CD4-positive, alpha-beta T cell treated with Interleukin-4 for 1 hour (primary cell): ENCODE data around the gene P2RY8.
"Not testable (repeated sequence)": the region's sequence is repeated elsewhere in the genome, so short reads cannot be mapped to it uniquely, and the experiment has no call there.

Experiments used
- DNase-seq, 2 donors: peaks; one replicate each; pipeline ENCODE4 v3.0.0-alpha.2; 2020 to 2022

P2RY8 gene

DNA sequence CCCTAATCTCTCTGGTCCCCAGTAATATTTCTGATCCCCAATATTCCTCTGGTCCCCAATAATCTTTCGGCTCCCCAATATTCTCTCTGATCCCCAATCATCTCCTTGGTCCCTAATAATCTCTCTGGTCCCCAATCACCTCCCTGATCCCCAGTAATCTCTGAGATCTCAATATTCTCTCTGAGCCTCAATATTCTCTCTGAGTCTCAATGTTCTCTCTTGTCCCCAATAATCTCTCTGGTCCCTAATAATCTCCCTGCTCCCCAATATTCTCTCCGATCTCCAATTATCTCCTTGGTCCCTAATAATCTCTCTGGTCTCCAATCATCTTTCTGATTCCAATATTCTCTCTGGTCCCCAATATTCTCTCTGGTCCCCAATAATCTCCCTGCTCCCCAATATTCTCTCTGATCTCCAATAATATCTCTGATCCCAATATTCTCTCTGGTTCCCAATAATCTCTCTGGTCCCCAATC is 17.9 kb downstream of the P2RY8 start:
- DNase-seq = no peak

GRCh38 chrX:1518512-1518911 is 18.5 kb downstream of the P2RY8 start:
- DNase-seq = no peak

GRCh38 chrX:1516596-1517104 is 20.3 kb downstream of the P2RY8 start:
- DNase-seq = no peak

GRCh38 chrX:1511829-1512228 is 25.2 kb downstream of the P2RY8 start:
- DNase-seq = no peak

GRCh38 chrX:1511150-1511549 is 25.8 kb downstream of the P2RY8 start:
- DNase-seq = no peak

DNA sequence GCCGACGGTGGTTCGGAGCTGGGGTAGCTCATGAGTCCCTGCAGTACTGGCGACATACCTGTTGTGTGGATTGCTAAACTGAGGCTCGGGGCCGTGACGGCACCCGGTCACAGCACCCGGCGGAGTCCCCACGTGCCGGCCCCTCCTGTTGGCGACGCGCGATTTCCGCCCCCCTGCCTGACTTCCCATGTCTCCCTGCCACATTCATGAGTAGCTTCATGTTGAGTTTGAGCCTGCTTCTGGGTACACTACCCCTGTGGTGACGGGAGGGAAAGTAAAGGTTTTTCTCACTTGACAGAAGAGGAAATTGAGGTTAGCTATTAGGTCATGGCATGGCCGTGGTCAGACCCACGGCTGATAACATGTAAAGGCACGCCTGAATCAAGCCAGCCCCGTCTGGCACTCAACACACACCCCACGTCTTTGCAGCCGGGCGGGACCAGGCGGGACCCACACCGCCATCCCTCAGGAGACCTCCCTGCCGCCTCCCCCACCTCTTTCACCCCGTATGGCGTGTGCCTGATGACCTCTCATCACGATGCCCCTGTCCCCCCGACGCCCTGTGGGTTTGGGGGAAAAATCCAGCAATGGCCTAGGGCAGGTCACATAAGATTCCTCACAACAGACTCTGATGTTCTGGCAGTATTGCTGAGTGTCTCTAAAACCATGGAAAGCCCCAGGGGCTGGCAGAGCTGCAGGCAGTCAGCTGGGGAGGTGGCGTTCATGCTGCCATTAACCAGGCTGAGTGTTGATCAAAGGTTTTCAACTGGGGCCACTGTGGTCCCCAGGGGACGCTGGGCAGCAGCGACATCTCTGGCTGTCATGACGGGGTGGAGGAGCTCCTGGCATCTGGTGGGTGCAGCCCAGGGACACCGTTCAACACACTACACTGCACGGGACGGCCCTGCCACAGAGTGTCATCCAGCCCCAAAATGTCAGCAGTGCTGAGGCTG is 29.2 kb downstream of the P2RY8 start:
- DNase-seq = peak; percentile 70 to 72

DNA sequence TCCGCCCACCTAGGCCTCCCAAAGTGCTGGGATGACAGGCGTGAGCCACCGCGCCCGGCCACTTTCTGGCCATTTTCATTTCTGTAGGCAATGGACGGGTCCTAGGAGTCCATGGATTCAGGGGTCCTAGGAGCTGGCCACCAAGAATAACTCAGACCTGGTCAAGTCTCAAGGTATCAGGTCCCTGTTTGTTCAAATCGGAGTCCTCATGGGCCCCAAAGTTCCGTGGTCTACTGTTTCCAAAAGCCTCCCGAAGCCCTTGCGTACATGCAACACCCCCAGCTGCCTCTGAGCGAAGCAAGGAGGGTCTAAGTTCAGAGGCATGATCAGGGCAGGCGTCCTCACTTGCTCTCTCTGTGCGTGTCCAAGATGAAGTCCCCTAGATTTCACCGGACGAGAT is 30.1 kb downstream of the P2RY8 start:
- DNase-seq = no peak

DNA sequence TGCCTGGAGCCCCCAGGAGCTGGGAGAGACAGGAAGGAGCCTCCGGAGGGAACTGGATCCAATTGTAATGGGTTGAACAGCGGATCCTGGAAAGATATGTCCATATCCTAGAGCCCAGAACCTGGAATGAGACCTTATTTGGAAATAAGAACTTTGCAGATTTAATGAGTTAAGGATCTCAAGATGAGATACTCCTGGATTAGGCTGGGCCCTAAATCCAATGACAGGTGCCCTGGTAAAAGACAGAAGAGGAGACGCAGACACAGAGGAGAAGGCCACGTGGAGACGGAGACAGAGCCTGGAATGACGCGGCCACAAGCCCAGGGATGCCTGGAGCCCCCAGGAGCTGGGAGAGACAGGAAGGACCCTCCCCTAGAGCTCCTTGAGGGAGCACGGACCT is 34.1 kb downstream of the P2RY8 start:
- DNase-seq = no peak

GRCh38 chrX:1502241-1502640 is 34.7 kb downstream of the P2RY8 start:
- peak in 1 of 2 donors; percentile 87 for DNase-seq

DNA sequence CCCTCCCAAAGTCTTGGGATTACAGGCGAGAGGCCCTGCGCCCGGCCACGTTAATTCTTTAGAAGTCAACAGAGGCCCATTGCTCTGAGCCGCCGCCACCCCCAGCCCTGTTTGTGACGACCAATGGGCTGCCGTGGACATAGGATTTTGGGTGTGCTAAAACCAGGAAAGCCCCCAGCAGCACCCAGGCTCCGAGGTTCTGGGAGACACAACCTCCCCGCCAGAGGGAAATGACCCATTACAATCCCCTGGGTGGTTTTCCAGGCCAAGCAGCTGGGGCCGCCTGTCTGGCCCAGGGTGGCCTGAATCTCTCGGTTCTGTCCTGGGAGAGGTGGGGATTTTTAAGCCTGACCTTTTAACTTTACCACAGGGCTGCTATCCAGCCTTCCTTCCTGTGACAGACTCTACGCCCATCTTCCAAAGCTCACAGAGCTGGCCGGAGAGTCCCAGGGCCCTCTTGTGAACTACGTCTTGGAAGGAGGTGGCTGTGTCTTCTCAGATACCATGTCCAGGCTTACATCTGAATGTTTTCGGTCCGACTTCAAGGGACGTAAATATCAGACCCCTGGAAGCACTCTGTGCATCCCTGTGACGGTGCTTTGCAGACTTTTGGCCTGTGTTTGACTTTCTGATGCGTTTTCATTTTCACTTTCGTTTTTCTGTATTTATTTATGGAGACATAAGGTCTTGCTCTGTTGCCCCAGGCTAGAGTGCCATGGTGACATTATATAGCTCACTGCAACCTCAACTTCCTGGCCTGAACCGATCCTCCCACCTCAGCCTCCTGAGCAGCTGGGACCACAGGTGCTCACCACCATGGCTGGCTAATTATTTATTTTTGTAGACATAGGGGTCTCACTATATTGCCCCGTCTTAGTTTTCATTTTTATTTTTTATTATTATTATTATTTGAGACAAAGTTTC is 36.0 kb downstream of the P2RY8 start:
- DNase-seq = peak; percentile 62 to 68

DNA sequence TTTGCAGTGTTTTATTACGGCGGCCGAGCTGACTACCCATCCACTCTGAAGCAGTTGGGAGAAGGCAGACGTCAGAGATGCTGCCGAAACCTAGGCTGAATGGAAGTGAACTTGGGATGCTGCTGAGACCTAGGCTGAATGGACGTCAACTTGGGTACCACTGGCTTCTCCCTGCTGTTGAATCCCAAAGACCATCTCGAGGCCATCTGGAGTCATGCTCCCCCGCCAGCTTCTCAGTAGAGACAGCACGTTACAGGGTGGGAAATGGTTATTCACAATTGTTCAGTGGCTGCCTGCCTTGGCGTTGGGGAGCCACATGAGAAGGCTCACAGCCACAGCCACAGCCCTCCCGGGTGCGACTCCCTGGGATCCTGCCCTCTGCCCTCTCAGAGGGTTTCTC is 40.9 kb downstream of the P2RY8 start:
- DNase-seq = peak in 1 of 2 donors; percentile 10

- DNase-seq = peak in 1 of 2 donors; percentile 62
These were observed 43.0 kb downstream of the P2RY8 start for GRCh38 chrX:1493877-1494510.

- no peak for DNase-seq
These were observed 43.6 kb downstream of the P2RY8 start for GRCh38 chrX:1493412-1493811.

GRCh38 chrX:1492421-1493012 is 44.5 kb downstream of the P2RY8 start:
- peak in 1 of 2 donors; percentile 10 for DNase-seq

- DNase-seq = peak; percentile 70 to 75
These were observed 45.1 kb downstream of the P2RY8 start for GRCh38 chrX:1491851-1492349.

DNA sequence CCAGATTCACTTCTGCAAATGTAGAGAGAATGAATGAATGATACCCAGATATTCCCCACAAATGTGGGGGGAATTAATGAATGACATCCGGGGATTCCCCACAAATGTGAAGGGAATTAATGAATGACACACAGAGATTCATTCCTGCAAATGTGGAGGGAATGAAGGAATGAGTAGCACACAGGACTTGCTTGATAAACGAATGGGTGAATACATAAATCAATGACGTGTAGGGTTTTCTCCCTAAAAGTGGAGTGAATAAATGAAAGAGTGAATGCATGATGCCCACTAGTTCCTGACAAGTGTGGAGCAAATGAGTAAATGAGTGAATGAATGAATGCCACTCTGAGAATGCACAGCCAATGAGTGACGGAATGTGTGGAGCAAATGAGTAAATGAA is 45.7 kb downstream of the P2RY8 start:
- DNase-seq = not testable (repeated sequence)

- DNase-seq = not testable (repeated sequence)
These were observed 46.3 kb downstream of the P2RY8 start for GRCh38 chrX:1490723-1491122.

GRCh38 chrX:1489354-1489753 is 47.6 kb downstream of the P2RY8 start:
- not testable (repeated sequence) for DNase-seq

GRCh38 chrX:1488745-1489144 is 48.2 kb downstream of the P2RY8 start:
- no peak for DNase-seq

GRCh38 chrX:1488141-1488540 is 48.8 kb downstream of the P2RY8 start:
- no peak for DNase-seq

DNA sequence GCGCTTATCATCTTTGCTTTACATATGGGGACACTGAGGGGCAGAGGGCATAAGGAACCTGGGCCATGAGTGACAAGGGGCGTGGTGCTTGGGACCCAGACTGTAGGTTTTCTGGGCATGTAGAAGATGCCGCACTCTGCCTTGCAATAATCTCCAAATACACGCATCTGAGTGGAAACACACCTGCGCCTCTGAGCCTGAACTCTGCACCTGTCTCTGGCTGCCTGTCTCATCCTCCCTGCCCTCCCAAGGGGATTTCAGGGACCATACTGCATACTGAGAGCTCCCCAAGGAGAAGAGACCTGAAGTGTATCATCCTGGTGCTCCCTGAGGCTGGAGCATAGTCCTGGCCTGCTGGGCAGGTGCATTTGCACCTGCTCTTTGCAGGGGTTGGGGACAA is 49.6 kb downstream of the P2RY8 start:
- peak in 1 of 2 donors; percentile 10 for DNase-seq
